Activated CD8-positive, alpha-beta memory T cell treated with anti-CD3 and anti-CD28 coated beads, Interleukin-2, amount 50 U/mL, for 1 hour (primary cell): ENCODE data around the gene DDX60.

Source experiments
- DNase-seq: peaks from one replicate; pipeline ENCODE4 v3.0.0-alpha.2; 2020; ENCODE audit errors: extremely low read depth

Gene DDX60

GRCh38 chr4:168208957-168209614 is 109.5 kb downstream of the DDX60 start:
- DNase-seq, result no peak

- no peak for DNase-seq
These were observed 115.2 kb downstream of the DDX60 start for GRCh38 chr4:168203233-168203911.

- DNase-seq, result no peak
These were observed 117.9 kb downstream of the DDX60 start for GRCh38 chr4:168200685-168201084.

- no peak for DNase-seq
These were observed 119.1 kb downstream of the DDX60 start for GRCh38 chr4:168199260-168199957.

GRCh38 chr4:168197926-168198325 is 120.6 kb downstream of the DDX60 start:
- DNase-seq, result no peak

- no peak for DNase-seq
These were observed 129.8 kb downstream of the DDX60 start for GRCh38 chr4:168188754-168189153.

GRCh38 chr4:168183717-168184571 is 134.6 kb downstream of the DDX60 start:
- no peak for DNase-seq

GRCh38 chr4:168177546-168178149 is 140.9 kb downstream of the DDX60 start:
- no peak for DNase-seq

- DNase-seq, result no peak
These were observed 144.2 kb downstream of the DDX60 start for GRCh38 chr4:168174308-168174707.

- DNase-seq, result no peak
These were observed 150.8 kb downstream of the DDX60 start for GRCh38 chr4:168167714-168168284.
